ENCODE results near the gene GDPD4. TPM values are rescaled to one million over a fixed set of nuclear protein-coding genes. Genes with fewer than 3 reads are reported as not detected.

GDPD4 gene
- total RNA-seq, 8 experiments from 2014 or later = 0.31 to 2.2 (median 0.71) TPM; not detected in 2

DNA sequence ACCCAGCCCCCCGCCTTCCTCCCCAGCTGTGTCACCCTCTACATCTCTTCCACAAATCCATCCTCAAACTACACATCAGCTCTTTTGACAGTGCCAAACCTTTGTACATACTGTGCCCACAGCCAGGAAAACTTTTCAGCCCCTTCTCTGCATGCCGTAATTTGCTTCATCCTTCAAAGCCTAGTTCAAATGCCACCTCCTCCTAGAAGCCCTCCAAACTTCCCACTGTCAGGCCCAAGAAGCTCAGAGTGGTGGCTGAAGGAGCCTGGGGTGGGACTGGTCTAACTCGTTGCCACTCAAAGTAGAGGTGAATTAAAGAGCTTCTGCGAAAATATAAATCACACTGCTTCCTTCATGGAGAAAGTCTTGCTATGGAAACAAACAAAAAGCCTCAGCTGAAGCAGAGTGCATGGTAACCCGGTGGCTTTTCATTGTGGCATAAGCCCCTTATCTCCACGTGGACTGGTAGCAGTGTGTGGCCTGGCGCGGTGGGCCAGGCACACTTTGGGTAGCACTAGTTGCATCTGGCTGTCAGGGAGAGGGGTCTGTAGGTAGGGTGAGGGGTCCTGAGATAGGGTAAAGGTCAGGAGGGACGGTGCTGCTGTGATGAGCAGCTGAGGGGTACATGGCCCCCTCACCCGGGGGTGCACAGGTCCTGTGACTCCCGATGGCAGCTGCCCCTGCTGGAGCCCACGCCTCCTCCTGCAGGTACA, 96.6 kb downstream of the GDPD4 start:
- no peak overlapping the region for H3K27ac ChIP-seq
- in situ Hi-C loops (cut with MboI; ENCODE audit: low pct_unique_long_range_greater_than_20kb in 2 of 9, low sequenced_read_pairs in 9 of 9, unreplicated experiment in 9 of 9) = no loop called here
- WGBS, 10 experiments = 57 to 97% (median 85%) methylated on average over 1 to 4 of the region's 12 CpGs; no CpG with 5 or more reads in 3 of the 10 experiments
- no peak overlapping the region for H3K4me3 ChIP-seq
- no peak for ATAC-seq (replicated peaks in 6 of 8)
- no peaks in the 10 kb centered on the region for H3K4me1 ChIP-seq (replicated peaks in 1 of 2)

GRCh38 chr11:77203901-77204753, 97.4 kb downstream of the GDPD4 start:
- H3K4me3 ChIP-seq = no peak overlapping the region
- H3K4me1 ChIP-seq (replicated peaks in 1 of 2) = no peaks in the 10 kb centered on the region
- 0 to 88% (median 81%) methylated on average over 1 to 4 of the region's 20 CpGs; no CpG with 5 or more reads in 4 of the 10 experiments for WGBS, 10 experiments
- in situ Hi-C loops (cut with MboI; ENCODE audit: low pct_unique_long_range_greater_than_20kb in 2 of 9, low sequenced_read_pairs in 9 of 9, unreplicated experiment in 9 of 9) = no loop called here
- ATAC-seq (replicated peaks in 6 of 8) = no peak
- no peak overlapping the region for H3K27ac ChIP-seq

GRCh38 chr11:77202941-77203900, 98.3 kb downstream of the GDPD4 start:
- in situ Hi-C loops (cut with MboI; ENCODE audit: low pct_unique_long_range_greater_than_20kb in 2 of 9, low sequenced_read_pairs in 9 of 9, unreplicated experiment in 9 of 9) = no loop called here
- no peak for ATAC-seq (replicated peaks in 6 of 8)
- no peak overlapping the region for H3K4me3 ChIP-seq
- 58 to 100% (median 76%) methylated on average over 1 to 3 of the region's 25 CpGs; no CpG with 5 or more reads in 7 of the 10 experiments for WGBS, 10 experiments
- H3K27ac ChIP-seq = no peak overlapping the region
- H3K4me1 ChIP-seq (replicated peaks in 1 of 2) = no peaks in the 10 kb centered on the region

DNA sequence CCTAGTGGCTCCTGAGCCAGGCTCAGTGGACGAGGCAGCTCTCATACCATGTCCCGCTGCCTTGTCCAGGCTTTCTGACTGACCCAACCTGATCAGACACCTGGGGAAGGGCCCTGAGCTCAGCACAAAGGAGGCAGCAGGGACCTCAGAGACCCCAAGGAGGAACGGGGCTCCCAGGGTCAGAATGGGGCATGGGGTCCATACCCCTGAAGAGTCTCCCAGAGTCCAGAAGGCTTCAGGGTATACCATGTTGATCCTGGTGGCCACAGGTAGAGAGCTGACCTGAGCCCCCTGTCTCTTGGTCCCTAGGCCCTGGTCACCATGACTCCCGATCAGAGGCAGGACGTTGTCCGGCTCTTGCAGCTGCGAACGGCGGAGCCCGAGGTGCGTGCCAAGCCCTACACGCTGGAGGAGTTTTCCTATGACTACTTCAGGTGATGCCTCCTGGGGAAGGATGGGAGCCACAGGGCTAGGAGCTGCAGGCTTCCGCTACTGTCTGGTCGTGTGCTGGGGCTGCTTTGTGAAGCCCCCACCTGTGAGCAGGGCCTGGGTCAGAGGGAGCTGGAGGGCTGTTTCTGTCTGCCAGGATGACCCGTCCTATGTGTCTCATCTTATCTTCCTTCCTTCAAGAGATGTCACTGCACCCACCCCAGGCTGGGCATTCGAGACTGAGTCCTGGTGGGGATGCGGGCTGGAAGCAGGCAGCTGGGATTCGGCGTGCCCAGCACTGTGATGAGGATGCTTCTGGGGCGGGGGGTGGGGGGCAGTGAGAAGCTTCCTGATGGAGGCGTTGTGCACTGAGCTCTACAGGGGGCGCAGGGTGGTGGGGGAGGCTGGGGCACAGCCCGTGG, 99.3 kb downstream of the GDPD4 start:
- no peaks in the 10 kb centered on the region for H3K4me1 ChIP-seq (replicated peaks in 1 of 2)
- H3K4me3 ChIP-seq = no peak overlapping the region
- ATAC-seq (replicated peaks in 6 of 8) = no peak
- 67 to 100% (median 94%) methylated on average over 1 to 9 of the region's 23 CpGs; no CpG with 5 or more reads in 4 of the 10 experiments for WGBS, 10 experiments
- in situ Hi-C loops (cut with MboI; ENCODE audit: low pct_unique_long_range_greater_than_20kb in 2 of 9, low sequenced_read_pairs in 9 of 9, unreplicated experiment in 9 of 9) = no loop called here
- H3K27ac ChIP-seq = no peak overlapping the region

DNA sequence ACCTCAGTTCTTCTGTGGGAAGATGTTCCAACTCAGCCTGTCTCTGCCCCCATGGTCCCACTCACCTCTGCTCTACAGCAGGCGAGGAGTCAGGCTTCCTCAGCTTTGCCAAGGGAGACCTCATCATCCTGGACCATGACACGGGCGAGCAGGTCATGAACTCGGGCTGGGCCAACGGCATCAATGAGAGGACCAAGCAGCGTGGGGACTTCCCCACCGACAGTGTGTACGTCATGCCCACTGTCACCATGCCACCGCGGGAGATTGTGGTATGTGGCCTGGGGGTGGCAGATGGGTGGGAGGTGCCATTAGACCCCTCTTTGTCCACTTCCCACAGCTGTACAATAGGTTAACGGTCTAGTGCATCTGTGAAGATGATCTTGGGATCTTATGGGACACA, 100.1 kb downstream of the GDPD4 start:
- in situ Hi-C loops (cut with MboI; ENCODE audit: low pct_unique_long_range_greater_than_20kb in 2 of 9, low sequenced_read_pairs in 9 of 9, unreplicated experiment in 9 of 9) = no loop called here
- no peak overlapping the region for H3K4me3 ChIP-seq
- 93 to 100% methylated on average over 6 to 7 of the region's 11 CpGs; no CpG with 5 or more reads in 8 of the 10 experiments for WGBS, 10 experiments
- no peak overlapping the region for H3K27ac ChIP-seq
- ATAC-seq (replicated peaks in 6 of 8) = no peak
- H3K4me1 ChIP-seq (replicated peaks in 1 of 2) = no peaks in the 10 kb centered on the region

- ATAC-seq (replicated peaks in 6 of 8) = peak in 1 of 8 experiments; percentile 13
- Histone ChIP-seq H3K27ac (no peak overlapping the region), H3K4me3 (no peak overlapping the region), H3K4me1 (replicated peaks in 1 of 2) (no peaks in the 10 kb centered on the region)
- in situ Hi-C loops (cut with MboI; ENCODE audit: low pct_unique_long_range_greater_than_20kb in 2 of 9, low sequenced_read_pairs in 9 of 9, unreplicated experiment in 9 of 9) = no loop called here
- WGBS, 10 experiments = 0 to 100% (median 79%) methylated on average over 1 to 6 of the region's 12 CpGs; no CpG with 5 or more reads in 1 of the 10 experiments
These were observed 100.9 kb downstream of the GDPD4 start for GRCh38 chr11:77200351-77201268.

GRCh38 chr11:77199137-77199745, 102.2 kb downstream of the GDPD4 start:
- no peak overlapping the region for H3K27ac ChIP-seq
- no peaks in the 10 kb centered on the region for H3K4me1 ChIP-seq (replicated peaks in 1 of 2)

DNA sequence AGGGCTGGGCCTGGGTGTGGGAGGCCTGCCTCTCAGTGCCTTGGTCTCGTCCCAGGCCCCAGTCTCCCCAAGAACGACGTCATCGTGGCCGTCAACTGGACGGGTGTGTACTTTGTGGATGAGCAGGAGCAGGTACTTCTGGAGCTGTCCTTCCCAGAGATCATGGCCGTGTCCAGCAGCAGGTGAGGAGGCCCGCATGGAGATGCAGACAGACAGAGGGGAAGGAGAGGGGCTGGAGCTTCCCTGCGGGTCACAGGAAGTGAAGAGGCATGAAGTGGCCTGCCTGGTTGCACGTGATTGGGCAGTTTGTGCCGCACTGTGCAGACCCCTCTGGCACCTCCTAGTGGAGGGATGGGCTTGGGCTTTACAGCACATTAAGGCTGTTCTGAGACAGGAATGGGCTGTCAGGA, 103.0 kb downstream of the GDPD4 start:
- Histone ChIP-seq H3K4me3 (no peak overlapping the region), H3K4me1 (replicated peaks in 1 of 2) (no peaks in the 10 kb centered on the region), H3K27ac (no peak overlapping the region)
- in situ Hi-C loops (cut with MboI; ENCODE audit: low pct_unique_long_range_greater_than_20kb in 2 of 9, low sequenced_read_pairs in 9 of 9, unreplicated experiment in 9 of 9) = loop anchor here in 1 of 9 experiments (25.0 kb wide), 2 partner anchors 161 to 339 kb away; partner anchors contain the start of gene B3GNT6
- peak in 1 of 8 experiments; percentile 13 for ATAC-seq (replicated peaks in 6 of 8)
- WGBS, 10 experiments = 20 to 91% (median 85%) methylated on average over 1 to 7 of the region's 11 CpGs; no CpG with 5 or more reads in 6 of the 10 experiments

More at GRCh38 chr11:77199137-77199745, 102.2 kb downstream of the GDPD4 start:
- no peak overlapping the region for H3K4me3 ChIP-seq
- WGBS, 10 experiments = 97% methylated on average over 6 of the region's 13 CpGs; no CpG with 5 or more reads in 9 of the 10 experiments
- in situ Hi-C loops (cut with MboI; ENCODE audit: low pct_unique_long_range_greater_than_20kb in 2 of 9, low sequenced_read_pairs in 9 of 9, unreplicated experiment in 9 of 9) = loop anchor here in 1 of 9 experiments (25.0 kb wide), 2 partner anchors 162 to 338 kb away; partner anchors contain the start of gene B3GNT6
- no peak for ATAC-seq (replicated peaks in 6 of 8)

GRCh38 chr11:77197626-77198320, 103.7 kb downstream of the GDPD4 start:
- in situ Hi-C loops (cut with MboI; ENCODE audit: low pct_unique_long_range_greater_than_20kb in 2 of 9, low sequenced_read_pairs in 9 of 9, unreplicated experiment in 9 of 9) = loop anchor here in 1 of 9 experiments (25.0 kb wide), 2 partner anchors 160 to 340 kb away; partner anchors contain the start of gene B3GNT6
- H3K27ac ChIP-seq = no peak overlapping the region
- 50 to 100% (median 83%) methylated on average over 1 to 5 of the region's 14 CpGs; no CpG with 5 or more reads in 3 of the 10 experiments for WGBS, 10 experiments
- no peak for ATAC-seq (replicated peaks in 6 of 8)
- H3K4me1 ChIP-seq (replicated peaks in 1 of 2) = no peaks in the 10 kb centered on the region
- no peak overlapping the region for H3K4me3 ChIP-seq

GRCh38 chr11:77196961-77197360, 104.5 kb downstream of the GDPD4 start:
- H3K4me1 ChIP-seq (replicated peaks in 1 of 2) = no peaks in the 10 kb centered on the region
- in situ Hi-C loops (cut with MboI; ENCODE audit: low pct_unique_long_range_greater_than_20kb in 2 of 9, low sequenced_read_pairs in 9 of 9, unreplicated experiment in 9 of 9) = loop anchor here in 1 of 9 experiments (25.0 kb wide), 2 partner anchors 160 to 340 kb away; partner anchors contain the start of gene B3GNT6
- ATAC-seq (replicated peaks in 6 of 8) = no peak
- no peak overlapping the region for H3K27ac ChIP-seq
- 60 to 100% (median 80%) methylated on average over 1 to 3 of the region's 8 CpGs; no CpG with 5 or more reads in 5 of the 10 experiments for WGBS, 10 experiments
- no peak overlapping the region for H3K4me3 ChIP-seq

Data from motor neuron (in vitro differentiated cells).